UCSD-AML1 (cell line): ENCODE results near the gene C1orf174.

ENCODE experiments used
- DNase-seq: peaks from one replicate; lab custom pipeline; 2025; ENCODE audit not compliant: unreplicated experiment; lab: John Stamatoyannopoulos, UW

C1orf174 gene

DNA sequence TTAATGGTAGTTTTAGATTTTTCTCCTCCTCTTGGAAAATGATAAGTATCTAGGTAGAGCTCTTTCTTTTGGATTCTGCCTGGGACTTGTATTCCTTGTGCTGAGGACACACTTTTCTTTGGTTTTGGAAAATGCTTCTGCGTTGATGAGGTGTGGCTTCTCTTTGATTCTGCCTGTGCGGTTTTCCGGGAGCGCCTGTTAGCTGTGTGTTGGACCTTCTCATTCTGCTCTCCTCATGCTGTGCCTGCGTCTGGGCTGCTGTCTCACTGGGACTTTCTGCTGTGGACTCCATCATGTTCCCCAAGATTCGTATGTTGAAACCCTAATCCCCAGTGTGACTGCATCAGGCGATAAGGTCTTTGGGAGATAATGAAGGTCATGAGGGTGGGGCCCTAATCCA lies 21.0 kb downstream of the C1orf174 start:
- DNase-seq, result no peak

DNA sequence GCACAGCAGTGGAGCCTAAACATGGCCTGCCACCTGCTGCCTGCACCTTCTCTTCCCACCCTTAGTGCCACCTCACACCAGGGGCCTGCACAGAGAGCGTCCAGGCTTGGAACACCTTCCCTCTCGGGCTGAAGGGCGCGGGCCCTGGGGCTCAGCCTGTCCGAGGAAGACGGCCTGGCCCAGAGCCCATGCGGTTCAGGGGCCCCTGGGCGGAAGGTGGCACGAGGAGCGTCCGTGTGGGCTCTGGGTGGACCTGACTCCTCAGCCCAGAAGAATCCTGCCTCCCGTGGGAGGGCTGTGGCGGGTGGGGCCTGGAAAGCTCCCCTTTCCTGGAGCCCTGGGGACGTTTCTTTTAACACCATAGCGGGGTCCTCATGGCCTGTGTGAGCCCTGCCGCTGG lies 23.4 kb downstream of the C1orf174 start:
- DNase-seq, result no peak

DNA sequence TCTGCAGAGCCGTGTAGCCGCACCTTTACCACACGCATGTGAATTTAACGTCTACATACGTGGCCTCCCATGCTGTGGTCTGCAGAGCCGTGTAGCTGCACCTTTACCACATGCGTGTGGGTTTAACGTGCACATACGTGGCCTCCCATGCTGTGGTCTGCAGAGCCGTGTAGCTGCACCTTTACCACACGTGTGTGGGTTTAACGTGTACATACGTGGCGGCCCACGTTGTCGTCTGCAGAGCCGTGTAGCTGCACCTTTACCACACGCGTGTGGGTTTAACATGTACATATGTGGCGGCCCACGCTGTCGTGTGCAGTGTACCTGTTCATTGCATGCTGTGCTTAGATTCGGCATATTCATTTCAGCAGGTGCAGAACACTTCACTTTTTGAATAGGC lies 25.3 kb downstream of the C1orf174 start:
- no peak for DNase-seq

DNA sequence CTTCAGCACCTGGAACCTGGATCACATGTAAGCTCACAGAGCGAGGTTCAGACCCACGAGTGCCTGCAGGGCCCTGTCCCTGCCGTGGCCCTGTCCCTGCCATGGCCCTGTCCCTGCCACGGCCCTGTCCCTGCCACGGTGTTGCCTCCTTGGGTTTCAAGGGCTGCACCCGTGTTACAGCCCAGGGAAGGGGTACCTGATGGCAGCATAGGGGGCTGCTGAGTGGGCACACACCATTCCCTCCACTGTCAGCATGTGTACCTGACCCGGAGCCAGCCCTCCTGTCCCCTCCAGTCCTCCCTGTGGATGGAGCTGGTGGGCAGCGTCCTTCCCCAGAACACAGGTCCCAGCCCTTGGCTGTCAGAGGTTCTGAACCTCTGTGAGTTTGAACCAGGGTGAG lies 27.5 kb downstream of the C1orf174 start:
- DNase-seq, result no peak

DNA sequence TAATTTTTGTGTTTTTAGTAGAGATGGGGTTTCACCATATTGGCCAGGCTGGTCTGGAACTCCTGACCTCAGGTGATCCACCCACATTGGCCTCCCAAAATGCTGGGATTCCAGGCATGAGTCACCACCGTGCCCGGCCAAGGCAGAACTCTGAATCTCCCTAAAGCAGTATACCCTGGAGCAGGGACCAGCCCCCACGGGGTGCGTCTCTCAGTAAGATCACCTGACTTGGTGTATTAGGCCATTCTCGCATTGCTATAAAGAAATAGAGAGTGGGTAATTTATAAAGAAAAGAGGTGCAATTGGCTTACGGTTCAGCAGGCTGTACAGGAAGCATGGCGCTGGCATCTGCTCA lies 28.6 kb downstream of the C1orf174 start:
- no peak for DNase-seq

DNA sequence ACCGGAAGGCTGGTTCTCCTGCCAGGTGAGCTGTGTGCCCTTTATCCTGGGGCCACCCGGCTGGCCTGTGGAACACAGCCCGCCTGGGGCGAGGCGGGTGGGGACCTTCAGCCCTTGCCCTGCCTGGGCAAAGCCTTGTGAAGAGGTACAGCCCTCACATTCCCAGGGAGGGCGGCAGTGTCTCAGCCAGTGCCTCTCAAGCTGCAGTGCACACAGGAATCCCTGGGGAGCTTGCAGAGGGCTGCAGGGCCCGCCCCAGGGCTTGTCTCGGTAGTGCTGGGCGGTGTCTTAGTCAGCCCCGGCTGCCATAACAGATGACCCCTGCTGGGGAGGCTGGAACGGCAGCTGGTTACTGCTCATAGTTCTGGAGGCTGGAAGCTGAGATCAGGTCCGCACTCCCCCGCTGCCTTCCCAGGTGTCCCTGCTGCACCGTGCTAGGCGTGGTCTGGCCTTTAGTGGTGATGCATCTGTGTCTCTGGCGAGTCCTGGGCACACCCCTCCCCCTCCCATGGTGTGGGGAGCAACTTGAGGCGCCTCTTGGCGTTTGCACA lies 30.2 kb downstream of the C1orf174 start:
- DNase-seq, result no peak

DNA sequence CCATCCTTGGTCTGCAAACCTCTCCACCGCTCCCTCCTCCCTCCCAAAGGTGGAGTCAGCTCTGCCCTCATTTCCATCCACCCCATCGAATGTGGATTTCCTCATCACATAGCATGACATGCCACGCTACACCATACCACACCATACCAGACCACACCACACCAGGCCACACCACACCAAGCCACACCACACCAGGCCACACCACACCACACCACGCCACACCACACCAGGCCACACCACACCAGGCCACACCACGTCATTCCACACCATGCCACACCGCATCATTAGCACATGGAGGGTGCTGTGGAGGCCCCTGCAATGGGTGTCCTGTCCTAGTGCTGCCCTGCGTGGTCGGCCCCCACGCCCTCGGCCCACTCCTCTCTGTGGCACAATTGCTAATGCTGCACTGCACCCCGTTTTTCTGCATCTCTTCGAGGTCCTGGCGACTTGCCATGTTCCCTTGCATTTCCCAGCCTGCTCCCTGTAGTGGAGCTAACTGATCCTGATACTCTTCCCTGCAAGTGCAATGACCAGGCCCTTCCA lies 31.5 kb downstream of the C1orf174 start:
- DNase-seq, result no peak

DNA sequence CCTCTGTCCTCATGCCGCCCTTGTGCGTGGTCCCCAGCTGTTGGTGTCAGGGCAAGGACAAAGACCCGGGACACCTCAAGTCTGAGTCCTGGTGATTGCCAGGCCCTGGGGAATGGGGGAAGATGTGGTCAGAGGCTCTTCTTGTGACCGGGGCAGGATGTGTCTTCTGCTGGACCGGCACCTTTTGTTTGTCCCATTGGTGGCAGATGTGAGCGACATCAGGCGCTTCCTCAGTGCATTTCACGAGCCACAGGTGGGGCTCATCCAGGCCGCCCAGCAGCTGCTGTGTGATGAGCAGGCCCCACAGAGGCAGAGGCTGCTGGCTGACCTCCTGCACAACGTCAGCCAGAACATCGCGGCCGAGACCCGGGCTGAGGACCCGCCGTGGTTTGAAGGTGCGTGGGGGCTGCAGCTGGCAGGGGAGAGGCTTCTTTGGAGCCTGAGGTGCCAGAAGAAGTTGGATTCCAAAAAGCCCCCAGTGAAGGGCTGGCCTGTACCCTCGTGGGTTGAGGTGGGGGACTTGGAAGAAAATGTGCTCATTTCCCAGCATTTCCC lies 34.4 kb downstream of the C1orf174 start:
- DNase-seq, result no peak

DNA sequence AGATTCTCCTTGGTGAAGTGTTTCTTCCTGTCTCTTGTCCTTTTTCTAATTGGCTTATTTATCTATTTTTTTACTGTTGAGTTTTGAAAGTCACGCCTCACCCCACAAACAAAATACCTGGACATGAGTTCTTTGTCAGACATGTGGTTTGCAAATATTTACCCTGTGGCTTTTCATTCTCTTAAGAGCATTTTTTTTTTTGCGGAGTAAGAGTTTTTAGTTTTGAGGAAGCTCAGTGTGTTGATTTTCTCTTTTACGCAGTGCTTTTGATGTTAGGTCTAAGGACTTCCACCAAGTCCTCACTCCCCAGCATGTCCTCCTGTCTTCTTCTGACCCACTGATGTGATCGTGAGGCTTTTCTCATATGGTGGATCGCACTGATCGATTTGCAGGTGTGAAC lies 35.2 kb downstream of the C1orf174 start:
- no peak for DNase-seq

DNA sequence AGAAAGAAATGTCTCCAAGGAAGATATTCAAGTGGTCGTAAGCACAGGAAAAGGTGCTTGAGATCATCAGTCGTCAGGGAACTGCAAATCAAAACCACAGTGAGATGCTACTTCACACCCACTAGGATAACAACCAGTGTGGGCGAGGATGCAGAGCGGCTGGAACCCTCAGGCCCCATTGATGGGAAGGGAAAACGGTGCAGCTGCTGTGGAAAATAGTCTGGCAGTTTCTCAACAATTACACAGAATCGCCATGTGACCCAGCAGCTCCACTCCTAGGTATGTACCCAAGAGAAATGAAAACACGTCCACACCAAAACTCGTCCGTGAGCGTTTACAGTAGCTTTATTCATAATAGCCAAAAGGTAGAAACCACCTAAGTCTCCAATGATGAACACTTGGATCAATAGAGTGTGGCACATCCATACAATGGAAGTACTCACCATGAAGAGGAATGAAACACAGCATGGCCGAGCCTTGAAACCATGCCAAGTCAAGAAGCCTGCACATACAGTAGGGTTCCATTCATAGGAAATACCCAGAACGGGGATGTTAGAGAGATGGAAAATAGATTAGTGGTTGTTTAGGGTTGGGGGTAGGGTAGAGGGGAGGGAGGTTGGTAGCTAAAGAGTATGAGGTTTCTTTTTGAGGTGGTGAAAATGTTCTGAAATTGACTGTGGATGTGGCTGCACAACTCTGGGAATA lies 36.7 kb downstream of the C1orf174 start:
- DNase-seq, result no peak

DNA sequence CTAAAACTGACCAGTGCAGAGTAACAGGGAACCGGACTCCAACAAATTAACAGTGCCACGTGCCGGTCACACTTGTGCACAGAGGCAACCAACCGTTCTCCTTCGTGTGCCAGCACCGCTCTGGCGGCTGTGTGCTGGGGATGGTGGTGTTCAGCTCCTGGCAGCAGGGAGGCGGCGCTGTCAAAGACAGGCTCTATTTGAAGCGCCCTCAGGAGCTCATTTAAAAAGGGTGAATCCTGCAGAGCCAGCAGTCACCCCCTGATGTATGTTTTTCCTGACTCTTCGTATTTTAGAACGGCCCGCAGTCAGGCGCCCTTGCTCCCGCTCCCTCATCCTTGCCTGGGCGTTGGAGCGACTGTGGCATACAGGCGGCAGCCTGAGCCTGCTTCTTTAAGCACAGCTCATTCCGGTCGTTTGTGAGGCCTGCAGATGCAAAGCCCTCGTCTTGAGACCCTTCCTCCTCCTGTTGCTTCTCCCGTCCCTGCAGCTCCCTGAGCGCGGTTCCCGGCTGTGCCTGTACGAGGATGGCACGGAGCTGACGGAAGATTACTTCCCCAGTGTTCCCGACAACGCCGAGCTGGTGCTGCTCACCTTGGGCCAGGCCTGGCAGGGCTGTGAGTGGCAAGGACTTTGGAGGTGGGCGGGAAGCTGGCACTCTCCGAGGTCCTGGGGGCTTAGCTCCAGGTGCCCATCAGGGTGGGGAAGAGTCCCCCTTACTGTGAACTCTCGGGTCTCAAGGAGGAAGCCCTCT lies 41.7 kb downstream of the C1orf174 start:
- DNase-seq, result peak; percentile 39

DNA sequence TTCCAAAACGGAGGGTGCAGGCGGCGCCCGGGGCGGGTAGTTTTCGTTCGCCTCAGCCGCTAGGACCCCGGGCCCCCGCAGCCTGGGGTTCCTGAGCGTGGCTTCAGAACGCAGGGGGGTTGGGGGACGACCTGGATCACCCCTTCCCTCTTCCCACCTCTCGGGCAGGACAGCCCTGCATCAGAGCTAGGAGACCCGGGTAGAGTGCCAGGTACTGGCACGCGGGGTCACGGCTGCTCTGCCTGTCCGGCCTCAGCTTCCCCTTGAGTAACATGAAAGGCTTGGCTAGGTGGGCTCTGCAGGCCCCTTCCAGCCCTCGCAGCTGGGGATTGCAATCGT lies 42.3 kb downstream of the C1orf174 start:
- no peak for DNase-seq

DNA sequence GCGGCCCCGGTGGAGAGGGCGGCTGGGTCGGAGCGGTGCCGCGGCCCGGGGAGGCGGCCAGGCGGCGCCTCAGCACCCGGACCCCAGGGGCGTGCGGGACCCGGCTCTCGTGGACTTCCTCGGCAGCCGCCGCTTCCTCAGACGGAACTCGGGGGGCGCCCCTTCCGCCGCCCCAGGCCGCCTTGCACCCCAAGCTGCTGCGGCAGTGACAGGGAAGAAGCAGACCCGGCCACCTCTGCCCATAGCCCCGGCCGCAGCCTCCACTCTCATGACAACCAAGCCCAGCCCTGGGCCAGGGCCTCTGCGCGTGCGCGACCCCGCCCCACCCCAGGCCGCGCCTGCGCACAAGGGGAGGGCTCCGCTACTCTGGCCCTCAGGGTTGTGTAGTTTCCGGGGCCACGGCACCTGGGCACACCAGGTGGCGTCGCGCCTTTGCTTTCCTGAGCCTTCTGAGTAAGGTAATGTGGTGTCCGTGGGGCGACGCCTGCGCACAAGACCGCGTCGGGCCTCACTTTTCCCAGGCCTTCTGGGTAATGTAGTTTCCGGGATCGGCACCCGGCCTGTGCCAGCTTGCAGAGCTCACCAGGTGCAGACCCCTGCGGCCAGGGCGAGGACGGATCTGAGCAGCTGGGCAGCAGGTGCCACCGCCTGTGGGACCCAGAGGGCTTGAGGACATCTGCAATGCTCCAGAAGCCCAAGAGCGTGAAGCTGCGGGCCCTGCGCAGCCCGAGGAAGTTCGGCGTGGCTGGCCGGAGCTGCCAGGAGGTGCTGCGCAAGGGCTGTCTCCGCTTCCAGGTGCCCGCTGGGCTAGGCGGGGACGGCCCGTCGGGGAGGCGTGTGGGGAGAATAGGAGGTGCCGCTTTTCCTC lies 42.9 kb downstream of the C1orf174 start, which contains the start of the genes CEP104 and DFFB:
Gene CEP104, minus strand, starts transcription at position 289 of the 868 bp plus-strand sequence. CDS start 4,804 bp downstream, outside the sequence.
Gene DFFB, plus strand, starts transcription at position 554 of the 868 bp plus-strand sequence. Its CDS starts 128 bp downstream, at position 682.
- DNase-seq, result peak; percentile 94

DNA sequence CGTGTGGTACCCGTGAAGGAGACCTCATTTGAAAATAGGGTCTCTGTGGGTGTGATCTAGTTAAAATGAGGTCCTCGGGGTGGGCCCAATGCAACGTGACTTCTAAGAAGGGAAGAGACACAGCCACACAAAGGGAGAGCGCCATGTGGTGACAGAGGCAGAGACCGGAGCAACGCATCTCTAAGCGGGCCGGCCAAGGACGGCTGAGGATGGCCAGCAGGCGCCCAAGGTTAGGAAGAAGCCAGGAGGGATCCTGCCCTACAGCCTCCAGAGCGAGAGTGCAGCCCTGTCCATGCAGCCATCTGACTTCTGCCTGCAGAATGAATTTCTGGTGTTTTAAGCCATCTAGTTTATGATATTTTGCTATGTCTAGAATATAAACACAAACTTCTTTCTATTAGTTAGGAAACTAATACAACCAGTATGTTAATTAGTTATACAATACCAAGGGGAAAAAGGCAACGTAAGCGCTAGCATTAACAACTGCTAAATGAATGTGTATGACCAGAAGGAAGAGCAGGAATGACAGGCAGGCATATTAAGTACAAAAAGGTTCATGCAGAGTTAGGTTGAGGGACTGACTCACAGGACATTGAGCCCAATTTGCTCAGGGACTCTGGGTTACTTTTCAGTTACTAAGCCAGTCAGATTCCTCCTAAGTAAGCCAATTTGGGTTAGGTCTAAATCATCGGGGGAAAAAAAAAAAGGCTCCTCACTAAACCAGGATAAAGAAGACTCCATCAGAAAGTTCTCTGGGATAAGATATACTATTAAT lies 47.2 kb downstream of the C1orf174 start:
- DNase-seq, result no peak

DNA sequence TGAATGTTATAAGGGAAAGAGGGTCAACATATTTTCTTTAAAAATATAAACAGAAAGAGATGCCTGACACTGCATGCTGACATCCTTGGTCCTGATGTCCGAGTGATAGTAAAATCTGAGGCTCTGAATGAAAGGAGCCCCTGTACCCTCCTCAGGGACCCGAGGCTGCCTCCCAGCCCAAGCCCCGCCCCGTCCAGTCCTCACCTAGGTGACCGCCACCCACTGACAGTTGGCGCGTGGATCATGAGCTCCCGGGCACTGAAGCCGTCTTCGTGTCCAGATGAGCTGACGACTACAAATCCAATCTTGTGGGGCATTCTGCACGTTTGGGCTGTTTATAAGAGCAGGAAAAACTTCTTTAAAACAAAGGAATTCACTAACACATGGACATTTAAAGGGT lies 48.0 kb downstream of the C1orf174 start:
- DNase-seq, result no peak

DNA sequence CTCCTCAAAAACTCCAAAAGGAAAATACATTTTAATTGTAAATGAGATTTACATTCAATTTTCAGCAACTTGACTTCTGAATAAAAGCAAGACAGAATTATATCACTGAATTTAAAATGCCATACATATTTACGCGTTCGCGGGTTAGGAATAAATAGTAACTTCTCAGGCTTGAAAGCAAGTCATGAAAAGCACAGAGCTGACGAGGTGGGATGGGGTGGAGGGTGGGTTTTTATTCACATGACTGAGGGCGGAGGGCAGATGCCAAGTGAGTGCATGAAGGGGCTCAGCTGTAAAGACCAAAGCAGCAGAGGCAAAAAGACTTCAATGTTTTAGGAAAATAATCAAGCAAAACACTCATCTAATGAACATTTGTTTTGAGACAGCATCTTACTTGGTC lies 48.8 kb downstream of the C1orf174 start:
- no peak for DNase-seq

DNA sequence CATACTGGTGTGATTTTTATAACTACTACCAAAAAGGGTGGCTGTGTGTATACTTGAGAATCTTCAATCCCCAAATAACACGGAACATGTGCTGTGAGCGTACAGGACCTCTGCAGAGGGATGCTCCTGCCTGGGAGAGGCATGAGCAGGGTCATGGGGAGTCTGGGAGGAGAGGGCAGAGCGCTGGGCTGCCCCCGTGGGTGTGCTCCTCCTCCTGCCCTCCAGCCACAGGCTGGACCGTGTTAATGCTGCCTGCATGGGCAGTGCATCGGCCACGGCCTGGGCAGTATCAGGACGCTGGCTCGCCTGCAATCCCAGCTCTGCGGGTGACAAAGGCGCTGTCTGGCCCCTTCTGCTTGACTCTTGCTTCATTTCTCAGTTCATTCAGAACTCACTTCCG lies 49.2 kb downstream of the C1orf174 start:
- no peak for DNase-seq

DNA sequence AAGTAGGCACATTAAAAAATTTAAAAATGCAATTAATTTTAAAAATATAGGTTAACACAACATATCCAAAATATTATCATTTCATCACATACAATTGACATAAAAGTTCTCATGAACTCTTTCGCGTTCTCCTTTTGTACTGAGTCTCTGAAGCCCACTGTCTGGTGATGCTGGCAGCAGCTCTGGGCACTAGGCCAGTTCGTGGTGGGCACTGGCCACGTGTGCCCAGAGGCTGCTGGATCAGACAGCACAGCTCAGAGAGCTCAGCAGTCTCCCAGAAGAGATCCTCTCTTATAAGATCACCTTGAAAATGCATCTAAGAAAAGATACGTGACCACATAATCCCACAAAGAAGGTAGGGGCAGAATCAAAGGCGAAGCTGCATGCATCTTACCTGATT lies 53.0 kb downstream of the C1orf174 start:
- no peak for DNase-seq

DNA sequence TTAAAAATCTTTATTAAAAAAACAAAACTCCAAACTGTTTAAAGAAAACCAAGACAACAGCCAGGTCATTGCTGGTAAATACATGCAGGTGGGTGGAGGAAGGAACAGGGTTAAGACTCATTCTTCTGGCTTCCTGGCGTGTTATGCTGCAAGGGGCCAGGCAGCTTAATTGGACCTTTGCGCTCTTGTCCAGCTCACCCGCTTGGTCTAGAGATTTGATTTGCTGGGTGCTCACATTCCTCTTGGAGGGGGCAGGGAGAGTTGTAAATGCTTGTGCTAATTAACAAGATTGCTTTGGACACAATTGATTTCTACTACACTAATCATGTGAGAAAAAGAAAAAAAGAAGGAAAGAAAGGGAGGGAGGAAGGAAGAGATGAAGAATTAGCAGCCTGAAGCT lies 53.5 kb downstream of the C1orf174 start:
- DNase-seq, result no peak

DNA sequence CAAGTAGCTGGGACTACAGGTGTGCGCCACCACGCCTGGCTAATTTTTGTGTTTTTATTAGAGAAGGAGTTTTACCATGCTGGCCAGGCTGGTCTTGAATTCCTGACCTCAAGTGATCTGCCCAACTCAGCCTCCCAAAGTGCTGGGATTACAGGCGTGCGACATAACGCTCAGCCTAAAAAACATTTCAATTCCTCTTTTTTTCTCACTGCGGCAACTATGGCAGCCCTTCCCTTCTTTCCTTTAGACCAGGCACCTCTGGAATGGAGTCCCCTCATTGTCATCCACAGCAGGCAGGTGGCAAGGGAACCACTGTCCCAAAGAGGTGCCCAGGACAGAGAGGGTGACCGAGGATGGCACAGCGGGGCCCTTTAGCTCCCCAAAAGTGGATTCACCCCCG lies 57.2 kb downstream of the C1orf174 start:
- DNase-seq, result no peak
